Progenitor cell of endocrine pancreas (in vitro differentiated cells): ENCODE data around the gene PPARG. TPM values are rescaled to one million over a fixed set of nuclear protein-coding genes. Genes with fewer than 3 reads are reported as not detected.

ENCODE experiments used
- DNase-seq: peaks from one replicate; pipeline ENCODE4 v3.0.0; 2021; ENCODE audit warnings: low spot score; ENCODE audit not compliant: unreplicated experiment
- H3K27ac Mint-ChIP-seq: 2 replicates; pipeline ENCODE4 v1.8.0; 2021; ENCODE audit warnings: mild to moderate bottlenecking, moderate library complexity, mixed read lengths
- H3K27me3 Mint-ChIP-seq: 2 replicates; pipeline ENCODE4 v1.8.0; 2021; ENCODE audit warnings: mixed read lengths
- H3K36me3 Mint-ChIP-seq: 2 replicates; pipeline ENCODE4 v1.8.0; 2022; ENCODE audit warnings: mixed read lengths; ENCODE audit not compliant: insufficient read depth
- H3K4me1 Mint-ChIP-seq: 2 replicates; pipeline ENCODE4 v1.8.0; 2021; ENCODE audit warnings: low read depth, mixed read lengths
- H3K4me3 Mint-ChIP-seq: 2 replicates; pipeline ENCODE4 v1.8.0; 2021; ENCODE audit warnings: low read depth, mild to moderate bottlenecking, moderate library complexity, mixed read lengths
- H3K9me3 Mint-ChIP-seq: 2 replicates; pipeline ENCODE4 v1.8.0; 2021; ENCODE audit warnings: low read depth, mixed read lengths
- total RNA-seq: library from RNA; stranded (reverse); gene quantifications from 2 replicates; pipeline ENCODE4 v1.2.1, GENCODE V29; 2021
- TF ChIP-seq, protein P1 (sequence below): fragments of 200-600 bp; sonication (generic); IDR thresholded peaks from one replicate; pipeline ENCODE4 v1.5.0; 2021; ENCODE audit warnings: antibody characterized with exemption, mild to moderate bottlenecking; ENCODE audit not compliant: unreplicated experiment

PPARG gene
- total RNA-seq, 1 donor from 2014 or later = 17.1 TPM

DNA sequence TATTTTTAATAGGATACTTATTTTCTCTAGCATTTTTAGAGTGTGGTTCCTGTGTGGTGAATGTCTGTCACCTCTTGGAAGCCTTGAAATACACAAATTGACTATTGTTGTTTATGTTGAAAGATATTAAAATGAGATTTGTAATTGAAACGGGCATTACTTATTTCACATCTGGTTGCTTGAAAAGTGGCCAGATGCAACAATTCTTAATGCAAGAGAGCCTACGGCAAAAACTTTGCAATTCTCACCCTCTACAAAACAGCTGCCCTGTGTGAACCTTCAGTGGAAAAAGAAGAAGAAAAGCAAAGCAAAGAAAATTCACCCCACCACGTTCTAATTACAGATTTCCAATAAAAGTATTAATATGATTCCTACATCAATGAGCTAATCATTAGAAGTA lies 46.6 kb downstream of the PPARG start:
- Mint-ChIP-seq H3K4me3 (no peak overlapping the region), H3K4me1 (peaks cover 2% of the 10 kb centered on the region), H3K36me3 (no peaks in the 10 kb centered on the region), H3K27ac (no peak overlapping the region), H3K27me3 (no peaks in the 10 kb centered on the region), H3K9me3 (no peaks in the 10 kb centered on the region)
- TF ChIP-seq, protein P1, sequence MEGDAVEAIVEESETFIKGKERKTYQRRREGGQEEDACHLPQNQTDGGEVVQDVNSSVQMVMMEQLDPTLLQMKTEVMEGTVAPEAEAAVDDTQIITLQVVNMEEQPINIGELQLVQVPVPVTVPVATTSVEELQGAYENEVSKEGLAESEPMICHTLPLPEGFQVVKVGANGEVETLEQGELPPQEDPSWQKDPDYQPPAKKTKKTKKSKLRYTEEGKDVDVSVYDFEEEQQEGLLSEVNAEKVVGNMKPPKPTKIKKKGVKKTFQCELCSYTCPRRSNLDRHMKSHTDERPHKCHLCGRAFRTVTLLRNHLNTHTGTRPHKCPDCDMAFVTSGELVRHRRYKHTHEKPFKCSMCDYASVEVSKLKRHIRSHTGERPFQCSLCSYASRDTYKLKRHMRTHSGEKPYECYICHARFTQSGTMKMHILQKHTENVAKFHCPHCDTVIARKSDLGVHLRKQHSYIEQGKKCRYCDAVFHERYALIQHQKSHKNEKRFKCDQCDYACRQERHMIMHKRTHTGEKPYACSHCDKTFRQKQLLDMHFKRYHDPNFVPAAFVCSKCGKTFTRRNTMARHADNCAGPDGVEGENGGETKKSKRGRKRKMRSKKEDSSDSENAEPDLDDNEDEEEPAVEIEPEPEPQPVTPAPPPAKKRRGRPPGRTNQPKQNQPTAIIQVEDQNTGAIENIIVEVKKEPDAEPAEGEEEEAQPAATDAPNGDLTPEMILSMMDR = no peak
- DNase-seq = no peak

DNA sequence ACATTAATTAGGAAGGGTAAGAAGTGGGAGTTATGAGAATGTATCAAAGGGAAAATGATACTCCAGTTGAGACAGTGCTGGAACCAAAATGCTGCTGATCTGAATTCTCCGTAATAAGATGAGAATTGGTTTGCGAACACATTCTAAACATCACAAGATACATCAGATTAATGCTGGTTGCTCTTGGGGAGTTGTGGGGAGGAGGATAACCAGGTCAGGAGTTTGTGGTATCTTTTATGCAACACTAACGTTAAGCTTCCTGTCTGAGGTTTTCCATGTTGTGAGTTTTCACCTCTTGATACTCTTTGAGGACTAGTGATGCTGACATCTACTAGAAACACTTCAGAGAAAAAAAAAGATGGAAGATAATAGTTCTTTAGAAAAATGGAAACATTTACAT lies 47.2 kb downstream of the PPARG start:
- Mint-ChIP-seq H3K27ac (no peak overlapping the region), H3K36me3 (no peaks in the 10 kb centered on the region), H3K9me3 (no peaks in the 10 kb centered on the region), H3K27me3 (no peaks in the 10 kb centered on the region), H3K4me1 (peaks cover 2% of the 10 kb centered on the region), H3K4me3 (no peak overlapping the region)
- DNase-seq = no peak
- TF ChIP-seq, protein P1 = no peak

DNA sequence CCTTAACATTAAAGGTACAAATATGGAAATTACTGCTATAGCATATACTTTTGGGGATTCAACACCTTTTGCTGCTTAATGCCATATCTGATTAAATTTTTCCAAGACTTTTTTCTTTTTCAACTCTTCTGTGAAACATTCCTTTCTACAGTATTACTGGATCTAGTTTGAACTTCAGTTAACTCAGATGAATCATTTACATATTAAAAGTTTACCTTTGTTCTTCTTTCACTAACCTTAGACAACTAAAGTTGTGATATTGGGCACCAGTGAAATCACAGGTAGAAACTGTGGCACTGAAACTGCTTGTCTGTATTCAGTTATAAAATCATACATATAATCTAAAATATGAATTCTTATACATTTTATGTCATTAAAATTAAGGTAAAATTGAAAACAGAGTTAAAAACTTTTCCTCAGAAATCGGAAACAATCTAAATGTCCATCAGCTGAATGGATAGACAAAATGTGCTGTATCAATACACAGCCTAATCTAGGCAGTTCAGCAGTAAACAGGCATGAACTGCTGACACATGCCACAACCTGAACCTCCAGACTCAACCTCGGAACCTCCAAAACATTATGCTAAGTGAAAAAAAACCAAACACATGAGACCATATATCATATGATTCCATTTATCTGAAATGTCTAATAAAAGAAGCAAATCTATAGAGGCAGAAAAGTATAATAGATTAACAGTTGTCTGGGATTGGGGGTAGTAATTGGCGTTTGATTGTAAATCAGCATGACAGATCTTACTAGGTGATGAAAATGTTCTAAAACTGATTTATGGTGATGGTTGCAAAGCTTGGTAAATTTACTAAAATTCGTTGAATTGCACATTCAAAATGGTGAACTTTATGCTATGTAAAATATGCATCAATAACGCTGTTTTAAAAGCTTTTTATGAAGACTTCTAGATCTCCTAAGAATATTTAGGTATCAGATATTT lies 50.0 kb downstream of the PPARG start:
- DNase-seq = no peak
- Mint-ChIP-seq H3K36me3 (no peaks in the 10 kb centered on the region), H3K9me3 (no peaks in the 10 kb centered on the region), H3K4me1 (peaks cover 2% of the 10 kb centered on the region), H3K4me3 (no peak overlapping the region), H3K27ac (no peak overlapping the region), H3K27me3 (no peaks in the 10 kb centered on the region)
- TF ChIP-seq, protein P1 = no peak

DNA sequence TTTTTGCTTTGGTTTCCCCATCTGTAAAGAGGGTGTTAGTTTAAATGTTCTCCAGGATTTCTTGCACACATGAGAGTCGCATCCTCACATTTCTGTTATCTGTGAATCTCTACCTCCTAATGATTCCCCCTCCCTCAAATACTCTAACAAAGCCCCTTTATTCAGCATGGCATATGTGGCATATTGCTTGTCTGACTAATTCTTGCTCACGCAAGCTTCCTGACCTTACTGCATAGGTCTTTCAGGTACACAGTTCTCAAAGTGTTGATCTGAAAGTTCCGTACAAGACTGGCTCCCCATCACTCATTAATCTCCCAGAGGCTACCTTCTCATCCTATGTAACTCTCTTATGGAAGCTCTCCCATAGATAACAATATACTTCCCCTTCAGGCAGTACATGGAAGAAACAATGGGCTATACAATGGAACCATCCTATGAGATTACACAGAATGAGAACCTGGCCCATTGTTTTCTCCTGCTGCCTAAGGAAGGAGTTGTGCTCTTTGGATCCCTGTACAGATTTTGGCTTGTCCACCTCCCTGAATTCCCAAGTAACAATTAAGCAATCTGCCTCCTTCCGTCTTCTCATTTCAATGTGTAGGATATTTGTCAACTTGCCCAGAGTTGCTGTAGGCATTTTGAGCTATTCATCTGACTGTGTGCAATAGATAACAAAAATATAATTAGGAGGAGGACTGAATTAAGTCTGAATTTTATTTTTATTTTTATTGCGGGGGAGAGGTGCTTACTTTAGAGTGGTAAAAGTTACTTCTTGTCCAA lies 51.0 kb downstream of the PPARG start:
- H3K27me3 Mint-ChIP-seq = no peaks in the 10 kb centered on the region
- H3K4me3 Mint-ChIP-seq = no peak overlapping the region
- H3K4me1 Mint-ChIP-seq = peaks cover 2% of the 10 kb centered on the region
- TF ChIP-seq, protein P1 = no peak
- no peak overlapping the region for H3K27ac Mint-ChIP-seq
- H3K9me3 Mint-ChIP-seq = no peaks in the 10 kb centered on the region
- DNase-seq = no peak
- H3K36me3 Mint-ChIP-seq = no peaks in the 10 kb centered on the region

DNA sequence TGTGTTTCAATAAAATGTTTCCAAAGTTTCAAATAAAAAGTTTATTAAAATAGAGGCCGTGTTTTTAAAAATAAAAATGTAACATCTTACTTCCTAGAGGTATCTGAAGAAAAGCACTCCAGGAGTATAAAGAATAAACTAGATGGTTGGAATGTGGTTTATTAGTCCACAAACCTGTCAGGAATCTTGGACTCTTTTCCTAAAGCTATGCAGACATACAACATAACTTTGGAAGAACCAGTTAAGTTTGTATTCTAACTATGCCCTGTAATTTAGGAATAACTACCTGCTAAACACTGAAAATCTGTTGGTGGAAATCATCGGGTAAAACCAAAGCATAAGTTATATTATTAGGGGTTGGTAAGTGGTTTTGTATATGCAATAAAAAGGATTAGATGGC lies 51.6 kb downstream of the PPARG start:
- peaks cover 2% of the 10 kb centered on the region for H3K4me1 Mint-ChIP-seq
- TF ChIP-seq, protein P1 = no peak
- H3K36me3 Mint-ChIP-seq = no peaks in the 10 kb centered on the region
- no peaks in the 10 kb centered on the region for H3K27me3 Mint-ChIP-seq
- H3K9me3 Mint-ChIP-seq = no peaks in the 10 kb centered on the region
- no peak overlapping the region for H3K27ac Mint-ChIP-seq
- H3K4me3 Mint-ChIP-seq = no peak overlapping the region
- DNase-seq = no peak
